ENCODE results near the gene ECHS1. TPM values are rescaled to one million over a fixed set of nuclear protein-coding genes. Genes with fewer than 3 reads are reported as not detected.

ECHS1 gene
- total RNA-seq, 1 donor from 2014 or later = 77.4 TPM

DNA sequence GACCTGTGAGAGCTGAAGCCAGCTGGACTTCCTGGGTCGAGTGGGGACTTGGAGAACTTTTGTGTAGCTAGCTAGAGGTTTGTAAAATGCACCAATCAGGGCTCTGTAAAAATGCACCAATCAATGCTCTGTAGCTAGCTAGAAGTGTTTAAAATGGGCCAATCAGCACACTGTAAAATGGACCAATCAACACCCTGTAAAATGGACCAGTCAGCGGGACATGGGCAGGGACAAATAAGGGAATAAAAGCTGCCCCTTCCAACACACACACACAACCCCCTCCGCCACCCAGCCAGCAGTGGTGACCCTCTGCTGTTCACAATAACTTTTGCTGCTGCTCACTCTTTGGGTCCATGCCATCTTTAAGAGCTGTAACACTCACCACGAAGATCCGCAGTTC, 57.3 kb downstream of the ECHS1 start:
- DNase-seq (ENCODE audit: low spot score) = no peak
- Histone ChIP-seq H3K4me2 (no peak overlapping the region), H4K20me1 (ENCODE audit: low read depth) (peaks cover 3% of the 10 kb centered on the region), H3K27me3 (peaks cover 15% of the 10 kb centered on the region), H2AFZ (replicated peaks) (no peak overlapping the region), H3K9me3 (ENCODE audit: low read depth) (no peaks in the 10 kb centered on the region), H3F3A (ENCODE audit: low read depth) (peaks cover 8% of the 10 kb centered on the region), H3K4me3 (no peak overlapping the region), H3K4me1 (no peaks in the 10 kb centered on the region), H3K27ac (no peak overlapping the region), H3K36me3 (no peaks in the 10 kb centered on the region), H3K79me2 (ENCODE audit: low read depth) (no peaks in the 10 kb centered on the region), H3K9ac (no peak overlapping the region)
- Mint-ChIP-seq H3K27me3 (ENCODE audit: insufficient read depth, low read depth) (peaks cover 10% of the 10 kb centered on the region), H3K27ac (no peak overlapping the region), H3K4me3 (no peak overlapping the region), H3K4me1 (peaks cover 9% of the 10 kb centered on the region), H3K36me3 (peaks cover 9% of the 10 kb centered on the region), H3K9me3 (peaks cover 4% of the 10 kb centered on the region)
- TF ChIP-seq EZH2phosphoT487 (IDR thresholded peaks at IDR 0.05) = no peak
- TF ChIP-seq, protein P1, sequence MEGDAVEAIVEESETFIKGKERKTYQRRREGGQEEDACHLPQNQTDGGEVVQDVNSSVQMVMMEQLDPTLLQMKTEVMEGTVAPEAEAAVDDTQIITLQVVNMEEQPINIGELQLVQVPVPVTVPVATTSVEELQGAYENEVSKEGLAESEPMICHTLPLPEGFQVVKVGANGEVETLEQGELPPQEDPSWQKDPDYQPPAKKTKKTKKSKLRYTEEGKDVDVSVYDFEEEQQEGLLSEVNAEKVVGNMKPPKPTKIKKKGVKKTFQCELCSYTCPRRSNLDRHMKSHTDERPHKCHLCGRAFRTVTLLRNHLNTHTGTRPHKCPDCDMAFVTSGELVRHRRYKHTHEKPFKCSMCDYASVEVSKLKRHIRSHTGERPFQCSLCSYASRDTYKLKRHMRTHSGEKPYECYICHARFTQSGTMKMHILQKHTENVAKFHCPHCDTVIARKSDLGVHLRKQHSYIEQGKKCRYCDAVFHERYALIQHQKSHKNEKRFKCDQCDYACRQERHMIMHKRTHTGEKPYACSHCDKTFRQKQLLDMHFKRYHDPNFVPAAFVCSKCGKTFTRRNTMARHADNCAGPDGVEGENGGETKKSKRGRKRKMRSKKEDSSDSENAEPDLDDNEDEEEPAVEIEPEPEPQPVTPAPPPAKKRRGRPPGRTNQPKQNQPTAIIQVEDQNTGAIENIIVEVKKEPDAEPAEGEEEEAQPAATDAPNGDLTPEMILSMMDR (IDR thresholded peaks at IDR 0.05) = no peak
- TF ChIP-seq EZH2 (IDR thresholded peaks at IDR 0.05) = no peak

DNA sequence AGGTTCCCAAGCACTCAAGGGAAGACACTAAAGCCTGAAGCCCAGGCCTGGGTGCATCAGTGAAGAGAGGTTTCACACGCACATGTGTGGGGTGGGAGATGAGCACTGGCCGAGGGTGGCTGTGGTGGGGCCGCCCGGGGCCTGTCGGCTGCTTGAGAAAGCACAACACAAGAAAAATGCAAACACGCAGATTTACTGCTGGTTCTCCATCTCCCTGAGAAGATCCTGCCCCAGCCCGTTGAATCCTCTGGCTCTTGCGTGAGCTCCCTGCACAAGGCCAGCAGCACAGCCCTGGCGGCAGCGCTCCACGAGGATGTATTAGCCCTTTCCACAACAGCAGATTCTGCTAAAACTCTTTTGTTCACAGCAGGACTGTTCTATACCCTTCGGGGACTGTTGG, 58.2 kb downstream of the ECHS1 start:
- Histone ChIP-seq H3K27ac (no peak overlapping the region), H4K20me1 (ENCODE audit: low read depth) (peaks cover 3% of the 10 kb centered on the region), H3K27me3 (peaks cover 12% of the 10 kb centered on the region), H3K36me3 (no peaks in the 10 kb centered on the region), H3K4me3 (no peak overlapping the region), H3F3A (ENCODE audit: low read depth) (peaks cover 8% of the 10 kb centered on the region), H3K9ac (no peak overlapping the region), H3K4me1 (no peaks in the 10 kb centered on the region), H3K79me2 (ENCODE audit: low read depth) (no peaks in the 10 kb centered on the region), H2AFZ (replicated peaks) (no peak overlapping the region), H3K9me3 (ENCODE audit: low read depth) (no peaks in the 10 kb centered on the region), H3K4me2 (no peak overlapping the region)
- H3K4me1 Mint-ChIP-seq = peaks cover 9% of the 10 kb centered on the region
- H3K4me3 Mint-ChIP-seq = no peak overlapping the region
- no peak for DNase-seq (ENCODE audit: low spot score)
- H3K9me3 Mint-ChIP-seq = no peaks in the 10 kb centered on the region
- no peak overlapping the region for H3K27ac Mint-ChIP-seq
- H3K27me3 Mint-ChIP-seq (ENCODE audit: insufficient read depth, low read depth) = peaks cover 5% of the 10 kb centered on the region
- H3K36me3 Mint-ChIP-seq = peaks cover 10% of the 10 kb centered on the region
- TF ChIP-seq EZH2 (IDR thresholded peaks at IDR 0.05) (no peak), EZH2phosphoT487 (IDR thresholded peaks at IDR 0.05) (no peak)
- TF ChIP-seq, protein P1 (IDR thresholded peaks at IDR 0.05) = no peak

DNA sequence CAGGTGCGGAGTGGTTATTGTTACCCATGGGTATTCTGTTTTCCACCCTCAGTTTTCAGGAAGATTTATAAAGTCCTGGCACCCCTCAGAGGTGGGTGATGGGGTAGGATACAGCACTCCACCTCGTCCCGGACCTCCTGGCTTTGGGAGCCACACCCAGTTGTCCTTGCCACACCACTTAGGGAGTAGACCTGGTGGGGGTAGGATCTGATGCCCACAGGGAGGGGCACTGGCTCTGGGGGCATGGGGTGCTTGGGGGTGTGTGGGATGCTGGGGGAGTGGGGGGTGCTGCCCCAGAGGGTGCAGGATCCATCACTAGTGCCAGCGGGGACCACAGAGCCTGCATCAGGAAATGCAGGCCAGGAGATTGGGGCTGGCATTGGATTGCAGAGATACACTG, 60.0 kb downstream of the ECHS1 start:
- Mint-ChIP-seq H3K9me3 (no peaks in the 10 kb centered on the region), H3K4me3 (no peak overlapping the region), H3K4me1 (peaks cover 7% of the 10 kb centered on the region), H3K27me3 (ENCODE audit: insufficient read depth, low read depth) (peaks cover under 1% of the 10 kb centered on the region), H3K27ac (no peak overlapping the region), H3K36me3 (peaks cover 11% of the 10 kb centered on the region)
- Histone ChIP-seq H3K4me2 (no peak overlapping the region), H3F3A (ENCODE audit: low read depth) (peaks cover 5% of the 10 kb centered on the region), H4K20me1 (ENCODE audit: low read depth) (peaks cover 11% of the 10 kb centered on the region), H3K9ac (no peak overlapping the region), H3K4me3 (no peak overlapping the region), H3K9me3 (ENCODE audit: low read depth) (no peaks in the 10 kb centered on the region), H3K27ac (no peak overlapping the region), H3K36me3 (no peaks in the 10 kb centered on the region), H2AFZ (replicated peaks) (no peak overlapping the region), H3K79me2 (ENCODE audit: low read depth) (peaks cover 4% of the 10 kb centered on the region), H3K4me1 (no peaks in the 10 kb centered on the region), H3K27me3 (no peaks in the 10 kb centered on the region)
- TF ChIP-seq, protein P1 (IDR thresholded peaks at IDR 0.05) = no peak
- no peak for TF ChIP-seq EZH2 (IDR thresholded peaks at IDR 0.05)
- TF ChIP-seq EZH2phosphoT487 (IDR thresholded peaks at IDR 0.05) = no peak
- no peak for DNase-seq (ENCODE audit: low spot score)
